Activated CD8-positive, alpha-beta T cell treated with anti-CD3 and anti-CD28 coated beads for 36 hours (primary cell): Measurements from ENCODE around the gene PCNX4. TPM values are rescaled to one million over a fixed set of nuclear protein-coding genes. Genes with fewer than 3 reads are reported as not detected.

ENCODE experiments used
- ATAC-seq: fragments of 200-7000 bp; cut with Tn5 transposase; one replicate; pipeline ENCODE4 v1.10.0; 2021; ENCODE audit warnings: mild to moderate bottlenecking, moderate library complexity
- CTCF ChIA-PET: fragments of 350-600 bp; sonication (Branson Sonifier 250); formaldehyde crosslinking; loops from one replicate; lab custom pipeline; 2021; ENCODE audit warnings: antibody characterized with exemption; lab: Charles Lee
- POLR2A ChIA-PET: fragments of 350-600 bp; sonication (Branson Sonifier 250); formaldehyde crosslinking; loops from one replicate; lab custom pipeline; 2021; ENCODE audit warnings: antibody characterized with exemption; lab: Charles Lee
- DNase-seq: peaks from one replicate; pipeline ENCODE4 v3.0.0-alpha.2; 2020
- H3K27ac Mint-ChIP-seq: one replicate; pipeline ENCODE4 v1.8.0; 2021; ENCODE audit warnings: mild to moderate bottlenecking, mixed read lengths
- H3K27me3 Mint-ChIP-seq: one replicate; pipeline ENCODE4 v1.8.0; 2021; ENCODE audit warnings: mixed read lengths
- H3K36me3 Mint-ChIP-seq: one replicate; pipeline ENCODE4 v1.8.0; 2021; ENCODE audit warnings: low read depth, mixed read lengths
- H3K4me1 Mint-ChIP-seq: one replicate; pipeline ENCODE4 v1.8.0; 2021; ENCODE audit warnings: low read depth, mixed read lengths
- H3K4me3 Mint-ChIP-seq: one replicate; pipeline ENCODE4 v1.8.0; 2021; ENCODE audit warnings: mild to moderate bottlenecking, moderate library complexity, mixed read lengths
- H3K9me3 Mint-ChIP-seq: one replicate; pipeline ENCODE4 v1.8.0; 2021; ENCODE audit warnings: mixed read lengths
- intact Hi-C: fragments of 100-400 bp; cut with micrococcal nuclease; formaldehyde crosslinking; loops from one replicate; pipeline ENCODE4 v1.10.0; 2022
- total RNA-seq, 2 experiments: library from RNA; stranded (reverse); gene quantifications; one replicate each; pipeline ENCODE4 v1.2.3, GENCODE V29; 2021
- TF ChIP-seq, protein P1 (sequence below): fragments of 200-600 bp; IDR thresholded peaks from one replicate; pipeline ENCODE4 v1.8.0; 2022; ENCODE audit warnings: antibody characterized with exemption, mild to moderate bottlenecking

Gene PCNX4
- total RNA-seq, 2 experiments from 2014 or later = 28.2 to 30.0 TPM

GRCh38 chr14:60175255-60175902 lies 83.7 kb downstream of the PCNX4 start:
- Mint-ChIP-seq H3K36me3 (no peaks in the 10 kb centered on the region), H3K4me1 (no peaks in the 10 kb centered on the region), H3K4me3 (no peak overlapping the region), H3K27me3 (no peaks in the 10 kb centered on the region), H3K9me3 (peaks cover 4% of the 10 kb centered on the region), H3K27ac (no peak overlapping the region)
- no peak for ATAC-seq
- intact Hi-C loops = no loop called here
- no peak for DNase-seq
- TF ChIP-seq, protein P1, sequence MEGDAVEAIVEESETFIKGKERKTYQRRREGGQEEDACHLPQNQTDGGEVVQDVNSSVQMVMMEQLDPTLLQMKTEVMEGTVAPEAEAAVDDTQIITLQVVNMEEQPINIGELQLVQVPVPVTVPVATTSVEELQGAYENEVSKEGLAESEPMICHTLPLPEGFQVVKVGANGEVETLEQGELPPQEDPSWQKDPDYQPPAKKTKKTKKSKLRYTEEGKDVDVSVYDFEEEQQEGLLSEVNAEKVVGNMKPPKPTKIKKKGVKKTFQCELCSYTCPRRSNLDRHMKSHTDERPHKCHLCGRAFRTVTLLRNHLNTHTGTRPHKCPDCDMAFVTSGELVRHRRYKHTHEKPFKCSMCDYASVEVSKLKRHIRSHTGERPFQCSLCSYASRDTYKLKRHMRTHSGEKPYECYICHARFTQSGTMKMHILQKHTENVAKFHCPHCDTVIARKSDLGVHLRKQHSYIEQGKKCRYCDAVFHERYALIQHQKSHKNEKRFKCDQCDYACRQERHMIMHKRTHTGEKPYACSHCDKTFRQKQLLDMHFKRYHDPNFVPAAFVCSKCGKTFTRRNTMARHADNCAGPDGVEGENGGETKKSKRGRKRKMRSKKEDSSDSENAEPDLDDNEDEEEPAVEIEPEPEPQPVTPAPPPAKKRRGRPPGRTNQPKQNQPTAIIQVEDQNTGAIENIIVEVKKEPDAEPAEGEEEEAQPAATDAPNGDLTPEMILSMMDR = no peak
- CTCF ChIA-PET = interaction anchor here (0.7 to 1.4 kb wide), 5 partner anchors 8 to 211 kb away, joined by 3 to 6 read pairs (median 3); no protein-coding TSS in a partner anchor
- POLR2A ChIA-PET = interaction anchor here (2.9 kb wide), 1 partner anchor 11 kb away, joined by 10 read pairs; the partner anchor contains the start of gene DHRS7

DNA sequence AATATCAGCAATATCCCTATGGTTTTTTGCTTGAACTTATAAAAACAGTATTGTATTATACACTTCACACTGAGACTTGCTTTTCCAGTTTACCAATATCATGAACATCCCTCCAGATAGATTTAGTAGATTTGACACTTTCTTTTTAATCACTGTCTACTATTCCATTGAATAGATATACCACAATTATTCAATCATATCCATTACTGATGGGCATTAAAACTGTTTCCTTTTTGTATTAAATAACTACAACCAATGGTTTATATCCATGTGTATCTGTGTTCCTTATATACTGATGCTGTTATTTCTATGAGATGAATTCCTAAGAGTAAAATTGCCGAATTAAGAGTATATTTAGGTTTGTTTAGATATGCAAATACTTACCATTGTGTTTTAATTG lies 86.4 kb downstream of the PCNX4 start:
- TF ChIP-seq, protein P1 = no peak
- Mint-ChIP-seq H3K4me1 (peaks cover 4% of the 10 kb centered on the region), H3K4me3 (no peak overlapping the region), H3K27me3 (no peaks in the 10 kb centered on the region), H3K27ac (no peak overlapping the region), H3K9me3 (peaks cover 4% of the 10 kb centered on the region), H3K36me3 (no peaks in the 10 kb centered on the region)
- intact Hi-C loops = no loop called here
- no peak for DNase-seq
- ChIA-PET CTCF (no interaction called here), POLR2A (no interaction called here)
- no peak for ATAC-seq

GRCh38 chr14:60178820-60179219 lies 87.1 kb downstream of the PCNX4 start:
- ChIA-PET CTCF (no interaction called here), POLR2A (no interaction called here)
- ATAC-seq = no peak
- no peak overlapping the region for H3K4me3 Mint-ChIP-seq
- H3K36me3 Mint-ChIP-seq = no peaks in the 10 kb centered on the region
- TF ChIP-seq, protein P1 = no peak
- no peak for DNase-seq
- intact Hi-C loops = no loop called here
- H3K27ac Mint-ChIP-seq = no peak overlapping the region
- peaks cover 4% of the 10 kb centered on the region for H3K9me3 Mint-ChIP-seq
- no peaks in the 10 kb centered on the region for H3K27me3 Mint-ChIP-seq
- H3K4me1 Mint-ChIP-seq = peaks cover 11% of the 10 kb centered on the region

DNA sequence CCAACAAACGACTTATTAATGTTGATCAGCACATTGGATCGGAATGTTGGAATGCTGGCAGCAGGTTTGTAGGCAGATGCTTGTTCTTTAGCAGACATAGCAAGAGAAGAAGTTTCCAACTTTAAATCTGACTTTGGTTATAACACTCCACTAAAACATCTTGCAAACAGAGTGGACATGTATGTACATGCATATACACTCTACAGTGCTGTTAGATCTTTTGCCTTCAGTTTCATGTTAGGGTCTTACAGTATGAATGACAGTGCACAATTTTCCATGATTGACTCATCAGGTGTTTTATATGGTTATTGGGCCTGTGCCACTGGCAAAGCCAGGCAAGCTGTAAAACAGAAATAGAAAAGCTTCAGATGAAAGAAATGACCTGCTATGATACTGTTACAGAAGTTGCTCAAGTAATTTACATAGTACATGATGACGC lies 87.7 kb downstream of the PCNX4 start:
- intact Hi-C loops = no loop called here
- ChIA-PET CTCF (interaction anchor here (1.4 kb wide), 1 partner anchor 214 kb away, joined by 4 read pairs; no protein-coding TSS in a partner anchor), POLR2A (interaction anchor here (1.4 kb wide), 1 partner anchor 15 kb away, joined by 3 read pairs; no protein-coding TSS in a partner anchor)
- Mint-ChIP-seq H3K4me1 (peaks cover 14% of the 10 kb centered on the region), H3K27me3 (no peaks in the 10 kb centered on the region), H3K9me3 (peaks cover 4% of the 10 kb centered on the region), H3K4me3 (no peak overlapping the region), H3K27ac (no peak overlapping the region), H3K36me3 (no peaks in the 10 kb centered on the region)
- DNase-seq (no peak), ATAC-seq (no peak)
- TF ChIP-seq, protein P1 = no peak

GRCh38 chr14:60183138-60183537 lies 91.4 kb downstream of the PCNX4 start:
- POLR2A ChIA-PET = interaction anchor here (1.1 to 1.4 kb wide), 3 partner anchors 18 to 88 kb away, joined by 4 to 6 read pairs (median 4); partner anchors contain the start of genes DHRS7 and PPM1A
- H3K4me3 Mint-ChIP-seq = no peak overlapping the region

More at GRCh38 chr14:60183138-60183537, 91.4 kb downstream of the PCNX4 start:
- intact Hi-C loops = loop anchor here (10.0 kb wide), 1 partner anchor 142 kb away; no protein-coding TSS in a partner anchor
- peaks cover 20% of the 10 kb centered on the region for H3K4me1 Mint-ChIP-seq
- H3K27ac Mint-ChIP-seq = peak overlapping the region; percentile 91
- H3K9me3 Mint-ChIP-seq = peaks cover 2% of the 10 kb centered on the region
- CTCF ChIA-PET = interaction anchor here (1.0 to 7.5 kb wide), 29 partner anchors 7 to 679 kb away, joined by 3 to 124 read pairs (median 8); partner anchors contain the start of genes DHRS7, PCNX4 and PPM1A
- H3K36me3 Mint-ChIP-seq = no peaks in the 10 kb centered on the region
- TF ChIP-seq, protein P1 = no peak
- ATAC-seq (no peak), DNase-seq (no peak)
- H3K27me3 Mint-ChIP-seq = no peaks in the 10 kb centered on the region
